Panc1 (cell line): ENCODE data around the gene MYH14. TPM values are rescaled to one million over a fixed set of nuclear protein-coding genes. Genes with fewer than 3 reads are reported as not detected.

Source experiments
- ATAC-seq: fragments of 200-7000 bp; cut with Tn5 transposase; 2 replicates; pipeline ENCODE4 v1.9.1; 2020; ENCODE audit warnings: mild to moderate bottlenecking, moderate library complexity
- BruUV-seq: library from RNA; stranded (reverse); fragments of 400-500 nt; replicated peaks from 2 replicates; lab custom pipeline; 2021; lab: Mats Ljungman, UMichigan
- CTCF ChIA-PET: fragments of 300-600 bp; sonication (Branson Sonifier 250); formaldehyde crosslinking; loops from one replicate; lab custom pipeline; 2022; ENCODE audit warnings: antibody characterized with exemption; lab: Charles Lee
- POLR2A ChIA-PET: fragments of 300-600 bp; sonication (Branson Sonifier 250); formaldehyde crosslinking; loops from one replicate; lab custom pipeline; 2022; ENCODE audit warnings: antibody characterized with exemption; lab: Charles Lee
- DNase-seq: peaks from one replicate; pipeline ENCODE4 v3.0.0-alpha.2; 2010; ENCODE audit warnings: low read depth, low spot score
- H3K27ac ChIP-seq: 2 replicates; pipeline ENCODE4 v1.5.1; 2011; ENCODE audit warnings: mild to moderate bottlenecking, low read length, inconsistent platforms
- H3K27me3 ChIP-seq: fragments of 200-500 bp; sonication (Bioruptor generic); 2 replicates; pipeline ENCODE4 v1.6.0; 2014; ENCODE audit warnings: low read length, inconsistent platforms; ENCODE audit not compliant: control insufficient read depth, insufficient read depth
- H3K36me3 ChIP-seq: fragments of 200-500 bp; sonication (Bioruptor generic); 2 replicates; pipeline ENCODE4 v1.5.1; 2014; ENCODE audit warnings: inconsistent platforms, mild to moderate bottlenecking, low read length, moderate library complexity; ENCODE audit not compliant: control insufficient read depth, insufficient read depth
- H3K4me1 ChIP-seq: 2 replicates; pipeline ENCODE4 v1.5.1; 2011; ENCODE audit warnings: inconsistent platforms, mild to moderate bottlenecking, low read length, moderate library complexity; ENCODE audit not compliant: control insufficient read depth, insufficient read depth
- H3K4me3 ChIP-seq, 2 experiments: 2 replicates each; pipeline ENCODE4 v1.5.1; 2011 to 2012; ENCODE audit warnings: low read depth in 2 of 2, low read length in 2 of 2, mild to moderate bottlenecking in 2 of 2, inconsistent platforms in 1 of 2, moderate library complexity in 1 of 2
- H3K9me3 ChIP-seq: fragments of 200-500 bp; sonication (Bioruptor generic); 2 replicates; pipeline ENCODE4 v1.5.1; 2014; ENCODE audit warnings: low read depth, mild to moderate bottlenecking, inconsistent platforms, low read length, moderate library complexity; ENCODE audit not compliant: control insufficient read depth, insufficient read depth
- CTCF ChIP-seq: fragments of 450-650 bp; IDR thresholded peaks from 2 replicates; pipeline ENCODE4 v1.5.1; 2017; ENCODE audit warnings: mild to moderate bottlenecking
- POLR2AphosphoS5 ChIP-seq: IDR thresholded peaks from 2 replicates; pipeline ENCODE4 v1.6.1; 2012; ENCODE audit warnings: mild to moderate bottlenecking, low read depth, low read length, moderate library complexity
- REST ChIP-seq, 2 experiments: IDR thresholded peaks; 2 replicates each; pipeline ENCODE4 v1.6.1; 2011 to 2012; ENCODE audit warnings: low read depth in 2 of 2, control low read depth in 1 of 2, low read length in 1 of 2, mild to moderate bottlenecking in 1 of 2, moderate library complexity in 1 of 2; ENCODE audit not compliant: insufficient read depth in 1 of 2
- SIN3A ChIP-seq: IDR thresholded peaks from 2 replicates; pipeline ENCODE4 v1.6.1; 2012; ENCODE audit warnings: low read depth, mild to moderate bottlenecking, low read length, moderate library complexity, borderline replicate concordance; ENCODE audit not compliant: insufficient read depth
- TCF7L2 ChIP-seq: IDR thresholded peaks from 2 replicates; pipeline ENCODE4 v1.6.1; 2011; ENCODE audit warnings: mild to moderate bottlenecking, low read depth, low read length, inconsistent platforms
- in situ Hi-C: cut with HindIII; loops from 2 replicates; pipeline ENCODE4 v1.10.0; 2016; ENCODE audit warnings: low sequenced_read_pairs, low pct_unique_long_range_greater_than_20kb
- intact Hi-C: fragments of 100-400 bp; cut with micrococcal nuclease; formaldehyde crosslinking; loops from one replicate; pipeline ENCODE4 v1.10.0; 2022; ENCODE audit not compliant: unreplicated experiment
- total RNA-seq: library from RNA; stranded (reverse); gene quantifications from one replicate; pipeline ENCODE4 v1.2.1, GENCODE V29; 2021; ENCODE audit not compliant: unreplicated experiment

MYH14 gene
- total RNA-seq, 1 experiment from 2014 or later, result 23.8 TPM

DNA sequence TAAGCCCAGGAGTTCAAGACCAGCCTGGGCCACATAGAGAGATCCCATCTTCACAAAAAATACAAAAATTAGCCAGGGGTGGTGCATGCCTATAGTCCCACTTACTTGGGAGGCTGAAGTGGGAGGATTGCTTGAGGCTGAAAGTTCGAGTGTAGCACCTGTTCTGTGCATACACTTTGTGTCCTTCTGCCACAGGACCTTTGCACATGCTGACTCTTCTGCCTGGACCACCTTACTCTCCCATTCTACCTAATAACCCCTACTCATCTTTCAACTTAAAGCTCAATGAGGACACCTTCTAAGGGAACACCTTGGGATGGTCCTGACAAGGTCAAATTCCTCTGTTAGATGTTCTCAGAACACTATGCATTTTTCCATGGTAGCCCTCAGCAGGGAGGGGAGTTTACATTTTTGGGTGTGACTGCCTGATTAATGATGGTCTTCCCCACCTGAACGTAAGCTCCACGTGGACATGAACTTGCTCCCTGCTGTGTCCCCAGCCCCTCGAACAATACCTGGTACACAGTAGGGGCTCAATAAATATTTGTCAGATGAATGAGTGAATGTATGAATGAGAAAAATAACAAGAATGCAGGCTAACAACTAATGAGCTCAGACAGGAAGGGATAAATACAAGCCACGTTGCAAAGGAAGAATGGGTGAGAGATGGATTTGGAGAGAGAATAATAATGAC, 29.2 kb upstream of the MYH14 start:
- CTCF ChIA-PET, result no interaction called here
- POLR2A ChIA-PET, result no interaction called here

GRCh38 chr19:50175924-50176323, 27.5 kb upstream of the MYH14 start:
- ChIA-PET CTCF (no interaction called here), POLR2A (no interaction called here)
- Histone ChIP-seq H3K4me1 (no peaks in the 10 kb centered on the region), H3K36me3 (no peaks in the 10 kb centered on the region), H3K4me3 (no peak overlapping the region), H3K27me3 (no peaks in the 10 kb centered on the region), H3K27ac (no peak overlapping the region), H3K9me3 (no peaks in the 10 kb centered on the region)
- no peak for ATAC-seq
- no TSS peak for BruUV-seq
- no peak for DNase-seq
- TF ChIP-seq POLR2AphosphoS5, result no peak
- no peak for TF ChIP-seq CTCF
- TF ChIP-seq SIN3A, result no peak
- no peak for TF ChIP-seq TCF7L2
- no peak for TF ChIP-seq REST (IDR thresholded peaks at IDR 0.05; ENCODE audit: insufficient read depth in 1 of 2, low read depth in 2 of 2, low read length in 1 of 2)
- intact Hi-C loops, result no loop called here
- in situ Hi-C loops, result no loop called here

More for the DNA sequence above, 29.2 kb upstream of the MYH14 start:
- DNase-seq (no peak), ATAC-seq (no peak)
- intact Hi-C loops (no loop called here), in situ Hi-C loops (no loop called here)
- Histone ChIP-seq H3K36me3 (no peaks in the 10 kb centered on the region), H3K4me1 (no peaks in the 10 kb centered on the region), H3K27me3 (no peaks in the 10 kb centered on the region), H3K9me3 (no peaks in the 10 kb centered on the region), H3K27ac (no peak overlapping the region), H3K4me3 (no peak overlapping the region)
- TF ChIP-seq SIN3A (no peak), REST (IDR thresholded peaks at IDR 0.05; ENCODE audit: insufficient read depth in 1 of 2, low read depth in 2 of 2, low read length in 1 of 2) (no peak), TCF7L2 (no peak), CTCF (no peak), POLR2AphosphoS5 (no peak)
- no TSS peak for BruUV-seq
